Suprapubic skin (tissue), 4 donors: ENCODE measurements around the gene ABCB11.

Experiments
- EP300 ChIP-seq: sonication (generic); formaldehyde crosslinking; IDR thresholded peaks from one replicate; pipeline ENCODE4 v1.6.1; 2017; ENCODE audit warnings: antibody characterized with exemption
- POLR2AphosphoS5 ChIP-seq, 3 donors: sonication (generic); formaldehyde crosslinking; IDR thresholded peaks; one replicate each; pipeline ENCODE4 v1.6.1; 2017; ENCODE audit warnings: antibody characterized with exemption in 3 of 3

GRCh38 chr2:169080250-169081069 lies 49.3 kb upstream of the ABCB11 start:
- TF ChIP-seq POLR2AphosphoS5 (IDR thresholded peaks at IDR 0.05): no peak
- TF ChIP-seq EP300: no peak
